C4-2B (cell line): ENCODE measurements around the gene FOXO6.

Experiments
- CTCF ChIP-seq: fragments of 450-650 bp; conservative IDR thresholded peaks from 2 replicates; pipeline ENCODE4 v1.5.1; 2017; ENCODE audit warnings: mild to moderate bottlenecking
- ZFX ChIP-seq: fragments of 450-650 bp; IDR thresholded peaks from 2 replicates; pipeline ENCODE4 v1.6.1; 2017

GRCh38 chr1:41418857-41419583, 57.8 kb downstream of the FOXO6 start:
- TF ChIP-seq CTCF: no peak; the same call in 1 of the 2 replicates
- TF ChIP-seq ZFX: no peak
